GM19035 (cell line): Measurements from ENCODE around the gene MPI.
"Not testable (repeated sequence)": the region's sequence is repeated elsewhere in the genome, so short reads cannot be mapped to it uniquely, and the experiment has no call there.

Experiments
- ATAC-seq: cut with Tn5 transposase; IDR thresholded peaks from one replicate; pipeline ENCODE4 v1.9.1; 2021; ENCODE audit not compliant: unreplicated experiment

The MPI gene

GRCh38 chr15:74863239-74864056, 26.4 kb upstream of the MPI start:
- ATAC-seq, result no peak

DNA sequence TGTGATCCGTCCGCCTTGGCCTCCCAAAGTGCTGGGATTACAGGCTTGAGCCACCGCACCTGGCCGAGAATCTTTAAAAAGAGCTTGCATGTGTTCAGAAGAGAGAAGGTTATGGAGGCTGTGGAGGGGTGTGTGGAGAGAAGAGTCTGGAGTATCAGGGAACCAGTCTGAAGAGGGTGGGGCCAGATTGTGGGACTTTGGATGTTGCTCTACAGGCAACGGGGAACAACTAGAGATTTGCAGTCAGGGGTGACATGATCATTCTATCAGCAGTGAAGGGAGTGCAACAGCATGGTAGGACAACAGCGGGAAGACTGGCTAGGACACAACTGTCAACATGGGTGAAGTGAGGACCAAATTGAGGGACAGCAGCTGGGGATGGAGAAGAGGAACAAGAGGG, 25.5 kb upstream of the MPI start:
- ATAC-seq, result no peak

DNA sequence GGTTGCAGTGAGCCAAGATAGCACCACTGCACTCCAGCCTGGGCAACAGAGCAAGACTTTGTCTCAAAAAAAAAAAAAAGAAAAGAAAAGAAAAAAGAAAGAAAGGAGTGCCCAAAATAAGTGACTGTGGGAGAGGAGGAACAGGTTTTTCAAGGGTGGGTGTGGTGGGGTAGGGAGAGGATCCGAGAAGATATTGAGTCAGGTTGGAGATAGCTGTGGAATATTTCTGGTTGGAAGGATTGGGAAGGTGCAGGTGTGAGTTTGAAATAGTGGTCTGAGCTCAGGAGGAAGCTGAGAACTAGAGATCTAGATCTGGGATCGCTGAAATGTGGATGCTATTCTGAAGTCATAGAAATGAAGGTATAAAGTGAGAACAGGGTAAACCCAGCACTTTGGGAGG, 24.5 kb upstream of the MPI start:
- ATAC-seq, result no peak

- ATAC-seq, result no peak
Observed at GRCh38 chr15:74866090-74866489, 23.8 kb upstream of the MPI start.

- ATAC-seq, result no peak
Observed at GRCh38 chr15:74867466-74868038, 22.3 kb upstream of the MPI start.

DNA sequence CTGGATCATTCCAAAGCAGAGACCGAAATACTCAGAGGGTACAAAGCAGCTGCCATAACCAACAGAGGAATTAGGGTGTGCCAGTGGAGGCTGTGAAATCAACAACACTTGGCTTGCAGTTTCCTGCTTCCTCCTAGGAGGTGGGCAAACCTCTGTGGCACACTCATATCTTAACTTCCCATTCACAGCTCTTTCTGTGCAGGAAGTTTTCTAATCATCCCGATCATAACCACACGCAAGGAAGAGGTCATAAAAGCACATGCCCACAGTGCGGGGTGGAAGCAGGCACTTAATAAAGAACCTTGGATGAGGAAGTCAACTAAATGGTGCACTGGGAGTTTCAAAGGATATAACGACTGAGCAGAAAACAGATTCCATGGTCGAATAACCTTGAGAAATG, 21.8 kb upstream of the MPI start:
- no peak for ATAC-seq

DNA sequence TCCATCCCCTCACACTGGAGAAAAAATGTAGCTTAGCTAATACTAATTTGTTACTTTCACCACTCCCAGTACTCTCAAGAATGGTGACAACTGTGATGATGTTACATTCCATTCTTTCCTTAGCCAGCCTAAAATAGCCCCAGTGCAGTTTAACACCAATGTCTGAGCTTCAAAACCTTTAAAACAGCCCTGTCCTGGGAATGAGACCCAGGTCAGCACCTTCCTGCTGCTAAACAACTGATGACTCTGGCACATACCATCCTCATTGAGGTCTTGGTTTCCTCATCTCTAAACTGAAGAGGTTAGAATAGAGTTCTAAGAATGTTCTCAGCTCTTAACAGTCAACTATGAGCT, 20.5 kb upstream of the MPI start:
- ATAC-seq, result no peak

DNA sequence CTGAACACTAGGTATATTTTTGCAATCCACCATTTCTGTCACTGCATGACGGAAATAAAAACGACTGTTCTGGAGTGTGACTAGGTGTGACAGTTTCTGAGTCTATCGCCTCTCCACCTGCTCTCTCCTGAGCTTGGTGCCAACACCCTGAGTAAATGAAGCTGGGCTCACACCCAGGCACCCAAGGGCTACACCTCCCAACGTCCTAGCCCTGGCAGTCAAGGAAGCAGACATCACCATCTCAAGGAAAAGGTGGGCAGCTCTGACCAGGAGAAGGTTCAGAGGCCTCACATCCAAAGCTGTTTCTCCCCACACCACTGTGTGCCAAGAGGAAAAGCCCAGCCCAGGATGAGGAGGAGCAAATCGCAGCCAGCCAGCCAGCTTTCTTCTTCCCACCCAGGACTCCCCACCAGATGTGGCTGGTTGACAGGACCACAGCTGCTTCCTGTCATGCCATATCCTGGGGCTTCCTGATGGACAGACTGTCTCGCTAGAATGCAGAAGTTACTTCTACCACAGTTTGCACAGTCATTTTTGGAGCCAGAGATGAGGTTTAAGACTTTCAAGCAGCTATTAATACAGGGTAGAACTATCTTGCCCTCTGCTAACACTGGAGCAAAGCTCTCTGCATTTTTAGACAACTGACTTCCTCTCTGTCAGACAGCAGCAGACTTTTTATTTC, 20.0 kb upstream of the MPI start:
- peak; percentile 38 for ATAC-seq

- ATAC-seq, result no peak
Observed at GRCh38 chr15:74870436-74871215, 19.2 kb upstream of the MPI start.

DNA sequence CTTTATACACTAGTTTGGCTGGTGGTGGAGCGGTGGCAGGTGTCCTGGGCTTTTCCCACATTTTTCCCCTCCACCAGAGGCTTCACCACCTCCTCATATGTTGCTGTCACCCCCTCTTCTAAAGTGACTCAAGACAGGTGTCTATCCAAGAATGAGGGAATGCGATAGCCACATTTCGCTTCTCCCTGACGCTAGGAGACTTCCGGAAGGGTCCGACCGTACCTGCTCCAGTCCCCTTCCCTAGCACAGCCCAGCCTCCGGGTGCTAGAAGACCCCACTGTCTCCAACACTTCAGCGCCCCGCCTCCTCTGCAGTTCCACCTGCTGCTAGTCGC, 17.2 kb upstream of the MPI start:
- ATAC-seq, result no peak

DNA sequence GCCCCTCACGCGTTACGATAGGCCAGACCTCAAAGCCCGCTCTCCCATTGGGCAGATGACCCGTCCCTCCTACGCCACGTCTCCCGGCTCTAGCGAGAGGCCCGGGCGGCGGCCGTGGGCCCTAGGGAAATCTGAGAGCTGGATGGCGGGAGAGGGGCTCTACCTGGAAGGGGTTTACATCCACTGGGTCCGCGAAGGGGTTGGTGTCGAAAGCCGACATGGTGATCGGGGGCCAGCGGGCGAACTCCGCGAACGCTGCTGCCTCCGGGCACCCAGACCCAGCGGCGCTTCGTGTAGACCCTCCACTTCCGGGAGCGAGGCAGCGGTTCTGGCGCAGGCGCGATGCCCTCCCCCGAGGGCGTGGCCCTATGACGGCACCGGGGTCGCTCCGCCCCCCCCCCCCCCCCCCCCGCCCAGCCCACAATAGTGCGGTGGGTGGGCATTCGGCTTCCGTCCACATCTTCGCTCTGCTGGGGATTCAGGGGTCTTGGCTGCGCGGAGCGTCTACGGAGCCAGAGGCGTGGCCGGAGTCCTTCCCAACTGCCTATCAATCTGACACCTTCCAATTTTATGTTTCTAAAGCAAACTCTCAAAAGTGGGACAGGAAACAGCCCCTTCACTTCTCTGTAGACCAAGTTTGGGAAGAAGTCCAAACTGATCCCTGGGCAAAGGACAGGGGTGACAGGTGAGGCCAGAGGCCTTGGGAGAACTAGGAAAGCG, 16.6 kb upstream of the MPI start, which contains the start of gene SCAMP2:
TSS of gene SCAMP2 (minus strand) at position 330 of the 720 bp plus-strand sequence. CDS start at position 220, 110 bp downstream.
- ATAC-seq, result peak; percentile 80

DNA sequence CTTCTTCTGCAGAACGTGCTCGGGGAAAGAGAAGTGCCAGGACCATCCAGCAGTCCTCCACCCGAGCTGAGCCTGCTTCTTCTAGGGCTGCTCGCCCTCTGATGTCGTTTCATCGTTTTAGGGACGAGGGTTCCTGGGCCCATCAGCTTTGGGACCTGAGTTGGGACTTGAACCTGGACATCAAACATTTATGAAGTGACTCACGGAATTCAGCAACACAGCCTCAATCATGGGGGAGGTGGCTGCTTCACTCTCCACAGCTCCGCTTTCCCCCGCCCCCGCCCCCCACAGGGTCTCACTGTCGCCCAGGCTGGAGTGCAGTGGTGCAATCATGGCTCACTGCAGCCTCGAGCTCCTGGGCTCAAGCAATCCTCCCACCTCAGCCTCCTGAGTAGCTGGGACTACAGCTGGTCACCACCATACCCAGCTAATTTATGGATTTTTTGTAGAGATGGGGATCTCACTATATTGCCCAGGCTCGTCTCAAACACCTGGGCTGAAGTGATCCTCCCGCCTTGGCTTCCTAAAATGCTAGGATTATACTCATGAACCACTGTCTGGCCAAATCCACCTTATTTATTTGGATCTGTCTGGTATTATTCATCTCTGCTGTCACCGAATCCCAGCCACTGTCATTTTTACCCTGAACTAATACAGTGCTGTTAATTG, 16.0 kb upstream of the MPI start:
- ATAC-seq, result no peak

DNA sequence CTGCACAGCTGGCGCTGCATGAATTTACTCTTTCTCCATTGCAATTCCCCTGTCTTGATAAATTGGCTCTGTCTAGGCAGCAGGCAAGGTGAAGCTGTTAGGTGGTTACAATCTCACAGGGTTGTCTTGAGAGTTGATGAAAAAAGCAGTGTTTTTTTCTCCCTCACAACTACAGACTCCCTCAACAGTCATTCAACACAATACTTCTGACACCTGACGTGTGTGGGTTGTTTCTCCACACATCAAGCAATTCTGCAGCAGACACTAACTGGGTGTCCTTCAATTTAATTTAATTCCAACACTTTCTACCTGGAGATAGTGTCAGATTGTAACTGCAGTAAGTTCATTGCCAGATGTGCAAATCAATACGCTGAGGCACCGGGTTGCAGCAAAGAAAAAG, 11.6 kb upstream of the MPI start:
- no peak for ATAC-seq

DNA sequence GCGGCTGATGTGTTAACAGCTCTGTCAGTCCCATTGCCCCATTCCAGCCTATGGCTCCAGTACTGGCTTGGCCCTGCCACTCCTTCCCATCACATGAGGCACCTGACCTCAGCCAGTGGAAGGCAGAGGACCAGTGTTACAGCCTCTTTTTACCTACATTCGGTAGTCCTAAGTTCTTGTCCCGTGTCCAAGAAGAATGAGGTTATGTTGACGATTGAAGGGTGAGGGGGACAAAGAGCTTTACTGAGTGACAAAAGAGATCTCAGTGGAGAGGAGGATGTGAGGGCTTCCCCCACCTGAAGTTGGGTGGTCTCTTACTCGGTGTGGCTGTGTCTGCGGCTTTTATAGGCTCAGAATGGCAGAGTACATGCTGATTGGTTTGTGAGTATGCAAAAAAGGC, 7.3 kb upstream of the MPI start:
- no peak for ATAC-seq

- no peak for ATAC-seq
Observed at GRCh38 chr15:74884428-74885223, 5.2 kb upstream of the MPI start.

DNA sequence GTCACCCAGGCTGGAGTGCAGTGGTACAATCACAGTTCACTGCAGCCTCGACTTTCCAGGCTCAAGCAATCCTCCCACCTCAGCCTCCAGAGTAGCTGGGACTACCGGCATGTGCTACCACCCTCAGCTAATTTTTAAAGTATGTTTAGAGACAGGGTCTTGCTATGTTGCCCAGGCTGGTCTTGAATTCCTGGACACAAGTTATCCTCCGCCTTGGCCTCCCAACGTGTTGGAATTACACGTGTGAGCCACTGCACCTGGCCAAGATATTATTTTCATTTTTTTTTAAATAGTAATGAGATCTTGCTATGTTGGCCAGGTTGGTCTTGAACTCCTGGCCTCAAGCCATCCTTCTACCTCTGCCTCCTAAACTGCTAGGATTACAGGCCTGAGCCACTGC, 4.4 kb upstream of the MPI start:
- no peak for ATAC-seq

GRCh38 chr15:74887537-74888193, 2.2 kb upstream of the MPI start:
- not testable (repeated sequence) for ATAC-seq

GRCh38 chr15:74888716-74889115, 1.1 kb upstream of the MPI start:
- ATAC-seq, result no peak

DNA sequence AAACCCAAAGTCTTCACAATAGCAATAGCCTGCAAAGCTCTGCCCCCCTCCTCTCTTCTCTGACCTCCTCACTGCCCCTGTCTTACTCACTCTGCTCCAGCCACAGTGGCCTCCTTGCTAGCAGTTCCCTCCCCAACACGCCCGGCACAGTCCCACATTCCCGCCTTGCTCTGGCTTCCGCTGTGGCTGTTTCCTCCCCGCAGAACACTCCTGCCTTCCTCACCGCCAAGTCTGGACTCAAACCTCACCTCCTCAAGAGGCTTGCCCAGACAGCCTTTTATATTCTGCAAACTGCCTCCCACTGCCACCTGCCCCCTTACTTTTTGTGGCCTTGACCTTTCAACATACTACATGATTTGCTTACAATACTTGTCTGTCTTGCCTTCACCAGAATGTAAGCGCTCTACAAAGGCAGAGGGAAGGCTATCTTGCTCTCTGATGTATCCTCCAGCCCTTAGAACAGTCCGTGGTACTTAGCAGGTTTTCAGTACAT, 406 bp upstream of the MPI start:
- no peak for ATAC-seq
